ENCODE measurements around the gene PRKN. TPM values are rescaled to one million over a fixed set of nuclear protein-coding genes. Genes with fewer than 3 reads are reported as not detected.

Gene PRKN
- total RNA-seq, 6 experiments from 2014 or later: 0.32 TPM; not detected in 5

DNA sequence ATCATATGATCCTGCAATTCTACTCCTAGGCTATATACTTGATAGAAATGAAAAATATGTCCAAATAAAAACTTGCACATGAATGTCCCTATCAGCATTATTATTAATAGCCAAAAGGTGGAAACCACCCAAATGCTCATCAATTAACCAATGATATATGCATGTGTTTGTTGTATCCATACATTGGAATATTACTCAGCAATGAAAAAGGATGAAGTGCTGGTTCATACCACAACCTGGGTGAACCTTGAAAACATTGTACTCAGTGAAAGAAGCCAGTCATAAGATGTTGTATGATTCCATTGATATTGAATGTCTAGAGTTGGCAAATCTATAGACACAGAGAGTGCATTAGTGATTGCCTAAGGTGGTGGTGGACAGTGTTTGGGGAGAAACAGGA, 267.6 kb downstream of the PRKN start:
- TF ChIP-seq, protein P1, sequence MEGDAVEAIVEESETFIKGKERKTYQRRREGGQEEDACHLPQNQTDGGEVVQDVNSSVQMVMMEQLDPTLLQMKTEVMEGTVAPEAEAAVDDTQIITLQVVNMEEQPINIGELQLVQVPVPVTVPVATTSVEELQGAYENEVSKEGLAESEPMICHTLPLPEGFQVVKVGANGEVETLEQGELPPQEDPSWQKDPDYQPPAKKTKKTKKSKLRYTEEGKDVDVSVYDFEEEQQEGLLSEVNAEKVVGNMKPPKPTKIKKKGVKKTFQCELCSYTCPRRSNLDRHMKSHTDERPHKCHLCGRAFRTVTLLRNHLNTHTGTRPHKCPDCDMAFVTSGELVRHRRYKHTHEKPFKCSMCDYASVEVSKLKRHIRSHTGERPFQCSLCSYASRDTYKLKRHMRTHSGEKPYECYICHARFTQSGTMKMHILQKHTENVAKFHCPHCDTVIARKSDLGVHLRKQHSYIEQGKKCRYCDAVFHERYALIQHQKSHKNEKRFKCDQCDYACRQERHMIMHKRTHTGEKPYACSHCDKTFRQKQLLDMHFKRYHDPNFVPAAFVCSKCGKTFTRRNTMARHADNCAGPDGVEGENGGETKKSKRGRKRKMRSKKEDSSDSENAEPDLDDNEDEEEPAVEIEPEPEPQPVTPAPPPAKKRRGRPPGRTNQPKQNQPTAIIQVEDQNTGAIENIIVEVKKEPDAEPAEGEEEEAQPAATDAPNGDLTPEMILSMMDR (IDR thresholded peaks at IDR 0.05): no peak
- H3K4me1 Mint-ChIP-seq (ENCODE audit: low read depth): no peaks in the 10 kb centered on the region
- H3K27me3 Mint-ChIP-seq (ENCODE audit: insufficient read depth): no peaks in the 10 kb centered on the region

GRCh38 chr6:162450358-162450757, 277.2 kb downstream of the PRKN start:
- H3K27me3 Mint-ChIP-seq (ENCODE audit: insufficient read depth): no peaks in the 10 kb centered on the region; the same call in 1 of the 2 replicates
- H3K27ac Mint-ChIP-seq: no peak overlapping the region
- H3K4me1 Mint-ChIP-seq (ENCODE audit: low read depth): no peaks in the 10 kb centered on the region
- no peak for DNase-seq
- H3K9me3 Mint-ChIP-seq: peaks cover 42% of the 10 kb centered on the region
- no peak overlapping the region for H3K4me3 Mint-ChIP-seq
- no peaks in the 10 kb centered on the region for H3K36me3 Mint-ChIP-seq (ENCODE audit: low read depth)
- TF ChIP-seq, protein P1 (IDR thresholded peaks at IDR 0.05): no peak

More for the DNA sequence above, 267.6 kb downstream of the PRKN start:
- Mint-ChIP-seq H3K36me3 (ENCODE audit: low read depth) (no peaks in the 10 kb centered on the region), H3K4me3 (no peak overlapping the region), H3K9me3 (peaks cover 19% of the 10 kb centered on the region), H3K27ac (no peak overlapping the region)
- no peak for DNase-seq

GRCh38 chr6:162448294-162448693, 279.3 kb downstream of the PRKN start:
- Mint-ChIP-seq H3K36me3 (ENCODE audit: low read depth) (no peaks in the 10 kb centered on the region), H3K27ac (no peak overlapping the region), H3K9me3 (peaks cover 55% of the 10 kb centered on the region), H3K4me3 (no peak overlapping the region), H3K4me1 (ENCODE audit: low read depth) (no peaks in the 10 kb centered on the region), H3K27me3 (ENCODE audit: insufficient read depth) (peaks cover 2% of the 10 kb centered on the region)
- TF ChIP-seq, protein P1 (IDR thresholded peaks at IDR 0.05): no peak
- DNase-seq: no peak

GRCh38 chr6:162443101-162443500, 284.5 kb downstream of the PRKN start:
- Mint-ChIP-seq H3K27me3 (ENCODE audit: insufficient read depth) (peaks cover 2% of the 10 kb centered on the region), H3K27ac (no peak overlapping the region), H3K4me3 (no peak overlapping the region), H3K9me3 (peaks cover 58% of the 10 kb centered on the region), H3K36me3 (ENCODE audit: low read depth) (no peaks in the 10 kb centered on the region), H3K4me1 (ENCODE audit: low read depth) (no peaks in the 10 kb centered on the region)
- TF ChIP-seq, protein P1 (IDR thresholded peaks at IDR 0.05): no peak
- no peak for DNase-seq

GRCh38 chr6:162442687-162443086, 284.9 kb downstream of the PRKN start:
- no peak for DNase-seq
- no peaks in the 10 kb centered on the region for H3K4me1 Mint-ChIP-seq (ENCODE audit: low read depth)
- no peaks in the 10 kb centered on the region for H3K36me3 Mint-ChIP-seq (ENCODE audit: low read depth)
- no peak overlapping the region for H3K27ac Mint-ChIP-seq
- TF ChIP-seq, protein P1 (IDR thresholded peaks at IDR 0.05): no peak
- H3K9me3 Mint-ChIP-seq: peaks cover 58% of the 10 kb centered on the region
- H3K27me3 Mint-ChIP-seq (ENCODE audit: insufficient read depth): peaks cover 2% of the 10 kb centered on the region
- no peak overlapping the region for H3K4me3 Mint-ChIP-seq

DNA sequence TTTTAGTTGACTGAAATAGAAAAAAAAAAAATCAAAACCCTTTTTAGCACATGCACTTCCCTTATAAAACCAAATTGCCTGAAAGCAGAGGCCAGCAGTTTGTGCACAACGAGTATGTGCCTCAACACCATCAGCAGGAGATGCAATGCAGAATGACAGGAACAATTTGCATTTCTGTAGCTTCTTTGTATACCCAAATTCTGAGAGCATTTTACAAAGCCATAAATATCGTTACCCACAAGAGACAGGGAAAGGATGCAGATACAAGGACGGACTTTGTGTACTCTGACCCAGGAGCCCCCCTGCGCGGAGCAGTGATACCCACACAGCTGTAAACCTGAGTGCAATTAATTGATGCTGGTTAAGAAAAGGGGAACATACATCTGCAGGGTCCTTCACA, 285.6 kb downstream of the PRKN start:
- DNase-seq: no peak
- Mint-ChIP-seq H3K36me3 (ENCODE audit: low read depth) (no peaks in the 10 kb centered on the region), H3K27ac (no peak overlapping the region), H3K4me1 (ENCODE audit: low read depth) (no peaks in the 10 kb centered on the region), H3K4me3 (no peak overlapping the region), H3K27me3 (ENCODE audit: insufficient read depth) (peaks cover 2% of the 10 kb centered on the region), H3K9me3 (peaks cover 61% of the 10 kb centered on the region)
- TF ChIP-seq, protein P1 (IDR thresholded peaks at IDR 0.05): no peak
